Dermis lymphatic vessel endothelial cell (primary cell): Measurements from ENCODE around the gene KIDINS220. TPM values are rescaled to one million over a fixed set of nuclear protein-coding genes. Genes with fewer than 3 reads are reported as not detected.

Source experiments
- total RNA-seq: library from RNA; depleted of rRNA; stranded (reverse); fragments of >200 nt; gene quantifications from 2 replicates; pipeline ENCODE4 v1.2.1, GENCODE V29; 2014

KIDINS220 gene
- total RNA-seq: 60.5 and 77.9 TPM in 2 replicates

DNA sequence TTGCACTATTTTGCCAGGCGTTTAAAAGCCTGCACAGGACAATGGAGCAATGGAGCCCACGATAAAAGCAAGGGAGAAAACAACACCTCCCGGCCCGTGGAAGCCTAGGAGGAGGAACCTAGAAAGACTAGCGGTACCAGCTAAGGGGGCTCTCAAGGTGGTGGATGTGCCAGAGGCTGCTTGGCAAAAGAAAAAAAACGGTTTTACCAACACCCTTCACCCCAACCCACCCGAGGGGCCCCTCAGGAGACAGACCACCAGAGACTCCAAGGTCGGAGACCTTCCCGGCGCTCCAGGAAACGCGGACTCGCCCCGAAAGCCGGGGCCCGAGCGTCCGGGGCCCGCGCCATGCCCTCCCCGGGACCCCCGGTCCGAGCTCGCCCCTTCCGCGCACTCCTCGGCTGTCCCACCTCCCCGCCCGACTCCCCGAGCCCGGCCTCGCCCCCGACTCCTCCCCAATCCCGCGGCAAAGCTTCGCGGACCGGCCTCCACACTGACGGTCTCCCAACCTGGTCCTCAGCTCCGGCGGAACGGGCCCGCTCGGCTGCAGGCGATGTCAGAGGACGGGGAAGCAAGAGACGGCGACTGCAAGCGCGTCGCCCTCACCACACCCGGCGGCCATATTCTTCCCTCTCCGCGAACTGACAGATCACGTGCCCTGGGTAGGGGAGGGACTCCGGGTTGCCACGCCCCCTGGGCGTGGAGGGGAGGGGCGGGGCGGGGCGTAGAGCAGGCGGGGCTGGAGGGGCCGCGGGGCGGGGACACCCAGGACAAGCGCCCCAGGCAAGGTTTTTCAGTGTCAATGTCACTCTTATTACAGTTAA, at the start of gene KIDINS220:
Gene KIDINS220, minus strand, starts transcription at position 643 of the 824 bp plus-strand sequence. CDS start 10,520 bp downstream, outside the sequence.

GRCh38 chr2:8681786-8682692, 155.4 kb downstream of the KIDINS220 start, which contains the start of gene ID2:
Gene ID2 (plus strand): TSS chr2:8682056. CDS start chr2:8682166, 110 bp downstream.

Other genes starting within 250 kb of the KIDINS220 start
- 62.6 and 63.7 TPM in 2 replicates for gene ID2, start 155.6 kb downstream of the KIDINS220 start, total RNA-seq
- gene MBOAT2, start 166.1 kb upstream of the KIDINS220 start, total RNA-seq: 6.3 and 10.1 TPM in 2 replicates